Lung (tissue), 12 donors: ENCODE data around the gene MATN1. TPM values are rescaled to one million over a fixed set of nuclear protein-coding genes. Genes with fewer than 3 reads are reported as not detected.

Experiments
- ATAC-seq: fragments of 200-7000 bp; cut with Tn5 transposase; one replicate; pipeline ENCODE4 v1.9.1; 2020; ENCODE audit warnings: moderate number of reproducible peaks; ENCODE audit not compliant: insufficient read depth, low FRiP score
- DNase-seq, 3 donors: peaks; one replicate each; pipeline ENCODE4 v3.0.0-alpha.2; 2013 to 2017
- H3K27ac ChIP-seq, 2 donors: one replicate each; pipeline ENCODE4 v1.5.1; 2013; ENCODE audit warnings: mild to moderate bottlenecking in 2 of 2, moderate library complexity in 2 of 2, control low read depth in 1 of 2, inconsistent platforms in 1 of 2, low read depth in 1 of 2, low read length in 1 of 2
- H3K27me3 ChIP-seq, 3 donors: one replicate each; pipeline ENCODE4 v1.5.1; 2013; ENCODE audit warnings: low read length in 2 of 3; ENCODE audit not compliant: control insufficient read depth in 3 of 3, insufficient read depth in 3 of 3
- H3K36me3 ChIP-seq, 4 donors: one replicate each; pipeline ENCODE4 v1.5.1; 2013; ENCODE audit warnings: low read length in 4 of 4, mild to moderate bottlenecking in 1 of 4, moderate library complexity in 1 of 4; ENCODE audit not compliant: control insufficient read depth in 4 of 4, insufficient read depth in 4 of 4
- H3K4me1 ChIP-seq, 5 donors: one replicate each; pipeline ENCODE4 v1.5.1; 2013; ENCODE audit warnings: low read length in 5 of 5, mild to moderate bottlenecking in 2 of 5, moderate library complexity in 1 of 5; ENCODE audit not compliant: control insufficient read depth in 5 of 5, insufficient read depth in 5 of 5
- H3K4me3 ChIP-seq: one replicate; pipeline ENCODE4 v1.5.1; 2013; ENCODE audit warnings: mild to moderate bottlenecking, control low read depth, moderate library complexity
- H3K9ac ChIP-seq, 2 donors: one replicate each; pipeline ENCODE4 v1.5.1; 2013; ENCODE audit warnings: low read length in 2 of 2, control low read depth in 1 of 2; ENCODE audit not compliant: insufficient read depth in 1 of 2
- H3K9me3 ChIP-seq, 4 donors: one replicate each; pipeline ENCODE4 v1.5.1; 2013; ENCODE audit warnings: low read length in 3 of 4, mild to moderate bottlenecking in 1 of 4, moderate library complexity in 1 of 4; ENCODE audit not compliant: control insufficient read depth in 4 of 4, insufficient read depth in 3 of 4
- WGBS, 2 donors: extraction: QIAGEN DNeasy Blood & Tissue Kit; methylation state at CpG; one replicate each; pipeline ENCODE4 v1.1.7; 2013; 5-methylcytosine and 5-hydroxymethylcytosine counted together
- polyA plus RNA-seq, 2 donors: library from polyadenylated mRNA; stranded (reverse); fragments of 200-250 nt; gene quantifications; one replicate each; pipeline ENCODE4 v1.2.1, GENCODE V29; 2013
- total RNA-seq, 2 donors: library from RNA; depleted of rRNA in 1 of 2; stranded (reverse); fragments of >200 nt in 1 of 2; gene quantifications; one replicate each; pipeline ENCODE4 v1.2.1, GENCODE V29; 2014 to 2021
- TF ChIP-seq, protein P1 (sequence below): IDR thresholded peaks from 2 replicates; pipeline ENCODE4 v1.5.1; 2012; ENCODE audit warnings: mild to moderate bottlenecking; ENCODE audit errors: control extremely low read depth, extremely low read depth
- donor health status: control.
- donor health status: control.
- donor health status: Bipolar disorder and iron deficiency.
- donor health status: healthy.
- donor health status: DM: yes; HTN: yes; CAD: no.

MATN1 gene
- total and polyA plus RNA-seq, 4 donors = 0.15 to 0.57 (median 0.17) TPM

DNA sequence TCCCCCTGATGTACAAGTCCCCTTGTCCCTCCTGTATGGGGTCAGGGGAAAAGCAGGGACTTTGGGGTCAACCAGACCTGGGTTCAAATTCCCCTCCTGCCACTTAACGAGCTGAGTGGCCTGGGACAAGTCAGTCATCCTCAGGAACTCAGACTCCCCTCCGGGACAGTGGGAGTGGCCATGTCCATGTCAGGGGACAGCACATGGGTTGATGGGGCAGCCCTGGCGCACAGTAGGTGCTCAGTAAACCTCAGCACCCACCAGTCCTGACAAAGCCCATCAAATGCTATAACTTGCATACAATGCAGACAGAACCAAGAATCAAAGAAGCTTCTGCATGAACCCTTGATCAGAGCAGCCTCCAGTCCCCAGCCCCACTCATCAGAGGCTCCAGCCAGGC lies 30.0 kb downstream of the MATN1 start:
- Histone ChIP-seq H3K9ac (no peak overlapping the region), H3K27me3 (no peaks in the 10 kb centered on the region), H3K27ac (no peak overlapping the region), H3K36me3 (no peaks in the 10 kb centered on the region), H3K9me3 (no peaks in the 10 kb centered on the region), H3K4me3 (no peak overlapping the region), H3K4me1 (peaks cover 0 to 3% (median 0%) of the 10 kb centered on the region in 5 donors)
- no peak for ATAC-seq
- WGBS, 2 donors = 85 to 89% methylated on average over 3 of the region's 3 CpGs
- TF ChIP-seq, protein P1, sequence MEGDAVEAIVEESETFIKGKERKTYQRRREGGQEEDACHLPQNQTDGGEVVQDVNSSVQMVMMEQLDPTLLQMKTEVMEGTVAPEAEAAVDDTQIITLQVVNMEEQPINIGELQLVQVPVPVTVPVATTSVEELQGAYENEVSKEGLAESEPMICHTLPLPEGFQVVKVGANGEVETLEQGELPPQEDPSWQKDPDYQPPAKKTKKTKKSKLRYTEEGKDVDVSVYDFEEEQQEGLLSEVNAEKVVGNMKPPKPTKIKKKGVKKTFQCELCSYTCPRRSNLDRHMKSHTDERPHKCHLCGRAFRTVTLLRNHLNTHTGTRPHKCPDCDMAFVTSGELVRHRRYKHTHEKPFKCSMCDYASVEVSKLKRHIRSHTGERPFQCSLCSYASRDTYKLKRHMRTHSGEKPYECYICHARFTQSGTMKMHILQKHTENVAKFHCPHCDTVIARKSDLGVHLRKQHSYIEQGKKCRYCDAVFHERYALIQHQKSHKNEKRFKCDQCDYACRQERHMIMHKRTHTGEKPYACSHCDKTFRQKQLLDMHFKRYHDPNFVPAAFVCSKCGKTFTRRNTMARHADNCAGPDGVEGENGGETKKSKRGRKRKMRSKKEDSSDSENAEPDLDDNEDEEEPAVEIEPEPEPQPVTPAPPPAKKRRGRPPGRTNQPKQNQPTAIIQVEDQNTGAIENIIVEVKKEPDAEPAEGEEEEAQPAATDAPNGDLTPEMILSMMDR = no peak
- DNase-seq = peak in 1 of 3 donors; percentile 5

DNA sequence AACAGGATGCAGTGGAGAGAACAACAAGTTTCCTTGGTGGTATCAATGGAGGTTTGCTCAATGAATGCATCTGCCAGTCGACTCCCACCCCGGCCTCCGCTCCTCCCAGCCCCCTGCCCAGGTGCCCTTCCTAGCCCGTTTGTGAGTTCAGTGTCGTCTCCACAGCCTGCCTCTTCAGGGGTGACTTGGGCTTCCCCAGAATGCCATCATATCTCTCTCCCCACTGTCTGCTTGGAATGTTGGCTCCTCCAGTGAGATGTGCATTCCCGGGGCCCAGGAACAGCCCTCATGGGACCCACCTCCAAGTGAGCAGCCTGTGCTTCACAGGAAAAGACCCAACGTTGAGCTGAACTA lies 30.5 kb downstream of the MATN1 start:
- no peak for ATAC-seq

DNA sequence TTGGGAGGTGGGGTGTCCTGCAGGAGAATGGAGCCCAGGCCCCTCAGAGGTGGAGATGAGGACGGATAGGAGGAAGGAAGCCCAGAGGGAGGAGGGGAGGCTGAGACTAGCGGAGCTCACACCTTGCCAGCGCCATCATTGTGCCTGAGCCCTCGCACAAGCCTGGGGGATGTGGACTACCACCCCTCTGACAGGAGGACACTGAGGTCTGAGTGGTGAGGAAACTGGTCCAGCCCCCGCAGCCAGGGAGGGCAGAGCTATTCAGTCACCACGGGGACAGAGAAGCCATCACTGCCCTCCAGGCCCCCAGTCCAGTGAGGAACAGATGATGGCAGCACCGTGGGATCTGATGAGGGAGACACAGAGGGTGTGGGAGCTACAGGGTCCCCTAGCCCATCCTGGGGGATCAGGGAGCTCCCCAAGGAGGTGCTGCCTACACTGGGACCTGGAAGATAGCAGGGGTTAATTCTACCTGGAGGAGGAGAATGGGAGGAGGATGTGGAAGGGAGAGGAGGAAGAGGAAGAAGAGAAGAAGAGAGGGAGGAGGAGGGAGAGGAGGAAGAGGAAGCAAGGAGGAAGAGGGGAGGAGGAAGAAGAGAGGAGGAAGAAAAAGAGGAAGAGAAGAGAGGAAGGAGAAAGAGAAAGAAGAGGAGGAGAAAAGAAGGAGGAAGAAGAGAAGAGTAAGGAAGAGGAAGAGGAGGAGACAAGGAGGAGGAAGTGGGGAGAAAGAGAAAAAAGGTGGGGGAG lies 31.0 kb downstream of the MATN1 start:
- 71 to 79% methylated on average over 7 of the region's 7 CpGs for WGBS, 2 donors
- DNase-seq = peak in 1 of 3 donors; percentile 7
- ATAC-seq = no peak

More for the DNA sequence above, 30.5 kb downstream of the MATN1 start:
- Histone ChIP-seq H3K9me3 (no peaks in the 10 kb centered on the region), H3K36me3 (no peaks in the 10 kb centered on the region), H3K4me3 (no peak overlapping the region), H3K27me3 (no peaks in the 10 kb centered on the region), H3K9ac (no peak overlapping the region), H3K4me1 (peaks cover 0 to 3% (median 0%) of the 10 kb centered on the region in 5 donors), H3K27ac (no peak overlapping the region)
- DNase-seq = no peak
- TF ChIP-seq, protein P1 = no peak
- 73 to 74% methylated on average over 7 of the region's 7 CpGs for WGBS, 2 donors

More for the DNA sequence above, 31.0 kb downstream of the MATN1 start:
- H3K9ac ChIP-seq = no peak overlapping the region
- TF ChIP-seq, protein P1 = no peak
- no peak overlapping the region for H3K27ac ChIP-seq
- H3K27me3 ChIP-seq = no peaks in the 10 kb centered on the region
- H3K9me3 ChIP-seq = no peaks in the 10 kb centered on the region
- no peaks in the 10 kb centered on the region for H3K36me3 ChIP-seq
- peaks cover 0 to 6% (median 0%) of the 10 kb centered on the region in 5 donors for H3K4me1 ChIP-seq
- H3K4me3 ChIP-seq = no peak overlapping the region
